Measurements from ENCODE around the gene IPCEF1.

DNA sequence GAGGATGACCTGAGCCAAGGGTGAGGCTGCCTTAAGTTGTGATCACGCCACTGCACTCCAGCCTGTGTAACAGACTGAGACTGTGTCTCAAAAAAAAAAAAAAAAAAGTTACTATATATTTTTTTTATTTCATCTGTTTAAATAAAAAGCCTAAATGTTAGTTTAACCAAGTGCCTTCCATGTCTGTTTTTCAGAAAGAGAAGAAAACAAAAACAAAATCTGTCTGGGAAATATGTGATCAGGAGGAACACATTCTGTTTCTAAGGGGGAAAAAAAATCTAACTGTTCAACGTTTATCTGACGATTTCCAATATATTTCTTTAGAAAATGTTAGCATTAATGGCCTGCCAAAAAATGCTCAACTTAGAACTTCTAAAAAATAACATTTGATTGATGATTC is 147.0 kb downstream of the IPCEF1 start:
- TF ChIP-seq, protein P1, sequence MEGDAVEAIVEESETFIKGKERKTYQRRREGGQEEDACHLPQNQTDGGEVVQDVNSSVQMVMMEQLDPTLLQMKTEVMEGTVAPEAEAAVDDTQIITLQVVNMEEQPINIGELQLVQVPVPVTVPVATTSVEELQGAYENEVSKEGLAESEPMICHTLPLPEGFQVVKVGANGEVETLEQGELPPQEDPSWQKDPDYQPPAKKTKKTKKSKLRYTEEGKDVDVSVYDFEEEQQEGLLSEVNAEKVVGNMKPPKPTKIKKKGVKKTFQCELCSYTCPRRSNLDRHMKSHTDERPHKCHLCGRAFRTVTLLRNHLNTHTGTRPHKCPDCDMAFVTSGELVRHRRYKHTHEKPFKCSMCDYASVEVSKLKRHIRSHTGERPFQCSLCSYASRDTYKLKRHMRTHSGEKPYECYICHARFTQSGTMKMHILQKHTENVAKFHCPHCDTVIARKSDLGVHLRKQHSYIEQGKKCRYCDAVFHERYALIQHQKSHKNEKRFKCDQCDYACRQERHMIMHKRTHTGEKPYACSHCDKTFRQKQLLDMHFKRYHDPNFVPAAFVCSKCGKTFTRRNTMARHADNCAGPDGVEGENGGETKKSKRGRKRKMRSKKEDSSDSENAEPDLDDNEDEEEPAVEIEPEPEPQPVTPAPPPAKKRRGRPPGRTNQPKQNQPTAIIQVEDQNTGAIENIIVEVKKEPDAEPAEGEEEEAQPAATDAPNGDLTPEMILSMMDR (optimal IDR thresholded peaks at IDR 0.05 in 1 of 3, IDR thresholded peaks at IDR 0.05 in 1 of 3, conservative IDR thresholded peaks at IDR 0.05 in 1 of 3; ENCODE audit: extremely low read depth in 1 of 3, insufficient read depth in 2 of 3, low read length in 3 of 3): no peak
- no peak for TF ChIP-seq EZH2 (IDR thresholded peaks at IDR 0.05; ENCODE audit: low read length)

Measured in keratinocyte (primary cell).